Mesodermal cell (in vitro differentiated cells): ENCODE measurements around the gene HOXC4.
"Not testable (repeated sequence)": the region's sequence is repeated elsewhere in the genome, so short reads cannot be mapped to it uniquely, and the experiment has no call there.

Experiments
- H3K27ac ChIP-seq: 2 replicates; pipeline ENCODE4 v1.7.0; 2013; ENCODE audit warnings: mild to moderate bottlenecking, low read depth, low read length, moderate library complexity; ENCODE audit not compliant: severe bottlenecking
- H3K36me3 ChIP-seq: 2 replicates; pipeline ENCODE4 v1.7.1; 2013; ENCODE audit warnings: mild to moderate bottlenecking, low read length, moderate library complexity; ENCODE audit not compliant: control insufficient read depth, insufficient read depth
- H3K4me1 ChIP-seq: one replicate; pipeline ENCODE4 v1.7.1; 2013; ENCODE audit warnings: mild to moderate bottlenecking, low read length; ENCODE audit not compliant: insufficient read depth, control insufficient read depth, poor library complexity, severe bottlenecking
- H3K4me3 ChIP-seq: 2 replicates; pipeline ENCODE4 v1.7.0; 2013; ENCODE audit warnings: low read length, control low read depth, mild to moderate bottlenecking; ENCODE audit not compliant: insufficient read depth, poor library complexity, severe bottlenecking; ENCODE audit errors: extremely low read depth
- H3K9me3 ChIP-seq: 2 replicates; pipeline ENCODE4 v1.7.1; 2013; ENCODE audit warnings: mild to moderate bottlenecking, low read length, moderate library complexity; ENCODE audit not compliant: control insufficient read depth
- WGBS, 2 experiments: methylation state at CpG; one replicate each; pipeline ENCODE4 v1.1.5; 2013; ENCODE audit warnings: missing lambda C conversion rate in 2 of 2; ENCODE audit not compliant: insufficient coverage in 2 of 2; 5-methylcytosine and 5-hydroxymethylcytosine counted together

The HOXC4 gene

GRCh38 chr12:54089465-54089864 lies 35.8 kb downstream of the HOXC4 start:
- not testable (repeated sequence) for H3K4me3 ChIP-seq, H3K27ac ChIP-seq, H3K4me1 ChIP-seq, H3K36me3 ChIP-seq, H3K9me3 ChIP-seq
- WGBS, 2 experiments: 70% methylated on average over 4 of the region's 6 CpGs; no CpG with 5 or more reads in 1 of the 2 experiments

- not testable (repeated sequence) for H3K27ac ChIP-seq, H3K4me3 ChIP-seq, H3K9me3 ChIP-seq, H3K4me1 ChIP-seq, H3K36me3 ChIP-seq
- WGBS, 2 experiments: 0 to 2% methylated on average over 16 of the region's 37 CpGs
These were observed 36.7 kb downstream of the HOXC4 start for GRCh38 chr12:54090312-54090711.

GRCh38 chr12:54092943-54093342 lies 39.3 kb downstream of the HOXC4 start:
- WGBS, 2 experiments: 71 to 80% methylated on average over 1 of the region's 2 CpGs

GRCh38 chr12:54095928-54096327 lies 42.3 kb downstream of the HOXC4 start:
- H3K4me3 ChIP-seq, H3K9me3 ChIP-seq, H3K4me1 ChIP-seq, H3K36me3 ChIP-seq, H3K27ac ChIP-seq: not testable (repeated sequence)
- WGBS, 2 experiments: 71 to 79% methylated on average over 3 to 4 of the region's 5 CpGs

More at GRCh38 chr12:54092943-54093342, 39.3 kb downstream of the HOXC4 start:
- not testable (repeated sequence) for H3K9me3 ChIP-seq, H3K36me3 ChIP-seq, H3K4me3 ChIP-seq, H3K27ac ChIP-seq, H3K4me1 ChIP-seq

GRCh38 chr12:54098644-54099043 lies 45.0 kb downstream of the HOXC4 start:
- not testable (repeated sequence) for H3K4me3 ChIP-seq, H3K27ac ChIP-seq, H3K4me1 ChIP-seq, H3K9me3 ChIP-seq, H3K36me3 ChIP-seq
- no CpG with 5 or more reads among the region's 2 CpGs for WGBS, 2 experiments

GRCh38 chr12:54100588-54100987 lies 47.0 kb downstream of the HOXC4 start:
- not testable (repeated sequence) for H3K36me3 ChIP-seq, H3K9me3 ChIP-seq, H3K4me3 ChIP-seq, H3K27ac ChIP-seq, H3K4me1 ChIP-seq
- 44 to 75% methylated on average over 2 to 5 of the region's 6 CpGs for WGBS, 2 experiments

- not testable (repeated sequence) for H3K27ac ChIP-seq, H3K4me3 ChIP-seq, H3K36me3 ChIP-seq, H3K9me3 ChIP-seq, H3K4me1 ChIP-seq
- WGBS, 2 experiments: 31 to 50% methylated on average over 2 to 3 of the region's 6 CpGs
These were observed 48.6 kb downstream of the HOXC4 start for GRCh38 chr12:54102223-54102622.

- not testable (repeated sequence) for H3K9me3 ChIP-seq, H3K4me1 ChIP-seq, H3K36me3 ChIP-seq, H3K27ac ChIP-seq, H3K4me3 ChIP-seq
- no CpG with 5 or more reads among the region's 1 CpG for WGBS, 2 experiments
These were observed 50.2 kb downstream of the HOXC4 start for GRCh38 chr12:54103827-54104226.
